Measurements from ENCODE around the gene SIPA1L3. TPM values are rescaled to one million over a fixed set of nuclear protein-coding genes. Genes with fewer than 3 reads are reported as not detected.
"Not testable (repeated sequence)": the region's sequence is repeated elsewhere in the genome, so short reads cannot be mapped to it uniquely, and the experiment has no call there.

Gene SIPA1L3
- total RNA-seq, 4 donors from 2014 or later, result 11.1 to 25.3 (median 14.5) TPM

DNA sequence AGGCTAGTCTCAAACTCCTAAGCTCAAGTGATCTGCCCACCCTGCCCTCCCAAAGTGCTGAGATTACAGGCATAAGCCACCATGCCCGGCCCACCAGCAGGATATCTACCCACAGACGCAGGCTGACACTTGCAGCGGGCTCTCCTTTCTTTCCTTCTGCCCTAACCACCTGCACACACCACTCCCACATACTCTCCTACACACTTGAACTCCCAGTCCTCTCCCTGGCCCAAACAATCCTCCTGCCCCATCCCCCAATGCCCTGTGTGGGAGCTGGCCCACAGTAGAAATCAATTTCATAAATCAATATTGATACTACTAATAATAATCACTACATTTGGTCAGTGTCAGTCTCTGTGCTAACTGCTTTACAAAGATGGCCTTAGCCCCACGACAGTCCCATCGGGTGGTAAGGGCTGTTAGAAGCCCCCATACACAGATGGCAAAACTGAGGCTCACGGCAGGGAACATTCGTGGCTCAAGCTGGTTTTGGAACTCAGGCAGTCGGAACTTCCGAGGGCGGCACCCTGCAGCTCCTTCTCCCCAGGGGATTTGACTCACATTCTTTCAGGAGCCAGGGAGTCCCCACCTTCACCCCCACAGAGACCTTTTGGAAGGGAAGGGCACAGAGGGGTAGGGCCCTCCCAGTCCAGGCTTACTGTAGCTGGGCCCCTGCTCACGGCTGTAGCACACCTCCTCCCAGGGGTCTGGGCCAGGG is 320.4 kb downstream of the SIPA1L3 start:
- no peak for TF ChIP-seq POLR2A (IDR thresholded peaks at IDR 0.05)
- TF ChIP-seq, protein P1, sequence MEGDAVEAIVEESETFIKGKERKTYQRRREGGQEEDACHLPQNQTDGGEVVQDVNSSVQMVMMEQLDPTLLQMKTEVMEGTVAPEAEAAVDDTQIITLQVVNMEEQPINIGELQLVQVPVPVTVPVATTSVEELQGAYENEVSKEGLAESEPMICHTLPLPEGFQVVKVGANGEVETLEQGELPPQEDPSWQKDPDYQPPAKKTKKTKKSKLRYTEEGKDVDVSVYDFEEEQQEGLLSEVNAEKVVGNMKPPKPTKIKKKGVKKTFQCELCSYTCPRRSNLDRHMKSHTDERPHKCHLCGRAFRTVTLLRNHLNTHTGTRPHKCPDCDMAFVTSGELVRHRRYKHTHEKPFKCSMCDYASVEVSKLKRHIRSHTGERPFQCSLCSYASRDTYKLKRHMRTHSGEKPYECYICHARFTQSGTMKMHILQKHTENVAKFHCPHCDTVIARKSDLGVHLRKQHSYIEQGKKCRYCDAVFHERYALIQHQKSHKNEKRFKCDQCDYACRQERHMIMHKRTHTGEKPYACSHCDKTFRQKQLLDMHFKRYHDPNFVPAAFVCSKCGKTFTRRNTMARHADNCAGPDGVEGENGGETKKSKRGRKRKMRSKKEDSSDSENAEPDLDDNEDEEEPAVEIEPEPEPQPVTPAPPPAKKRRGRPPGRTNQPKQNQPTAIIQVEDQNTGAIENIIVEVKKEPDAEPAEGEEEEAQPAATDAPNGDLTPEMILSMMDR (IDR thresholded peaks at IDR 0.05), result no peak
- 49 to 67% methylated on average over 5 to 7 of the region's 11 CpGs for WGBS, 2 donors
- Histone ChIP-seq H3K27me3 (peaks cover 15 to 100% (median 34%) of the 10 kb centered on the region in 4 donors), H3K36me3 (no peaks in the 10 kb centered on the region), H3K9me3 (no peaks in the 10 kb centered on the region), H3K4me3 (no peak overlapping the region), H3K27ac (no peak overlapping the region), H3K4me1 (peaks cover 22 to 41% (median 25%) of the 10 kb centered on the region in 3 donors)
- no peak for DNase-seq
- intact Hi-C loops (cut with DNase I), result loop anchor here (5.0 kb wide), 1 partner anchor 325 kb away; no protein-coding TSS in a partner anchor

DNA sequence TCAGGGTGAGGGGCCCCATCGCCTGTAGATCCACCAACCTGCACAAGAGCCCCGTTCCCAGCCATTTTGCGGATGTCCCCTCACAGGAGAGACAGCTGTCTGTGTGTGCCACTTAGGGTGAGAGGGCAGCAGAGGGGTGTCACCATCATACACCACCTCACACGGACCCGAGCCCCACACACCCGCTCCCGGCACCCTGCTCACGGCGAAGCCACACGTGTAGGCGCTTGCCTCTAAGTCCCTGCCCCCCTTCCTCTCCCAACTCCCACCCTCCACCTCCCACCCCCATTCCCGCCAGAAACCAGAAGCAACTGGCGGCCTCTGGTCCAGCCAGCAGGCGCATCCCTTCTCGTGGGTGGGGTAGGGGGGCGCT is 321.0 kb downstream of the SIPA1L3 start:
- WGBS, 2 donors, result no CpG with 5 or more reads among the region's 16 CpGs

GRCh38 chr19:38228491-38229439 is 321.8 kb downstream of the SIPA1L3 start:
- H3K9me3 ChIP-seq, result no peaks in the 10 kb centered on the region
- peaks cover 20 to 37% (median 23%) of the 10 kb centered on the region in 3 donors for H3K4me1 ChIP-seq
- WGBS, 2 donors, result 0 to 6% methylated on average over 15 to 43 of the region's 80 CpGs
- TF ChIP-seq POLR2A (IDR thresholded peaks at IDR 0.05), result no peak
- TF ChIP-seq, protein P1 (IDR thresholded peaks at IDR 0.05), result no peak
- DNase-seq, result no peak
- H3K27ac ChIP-seq, result no peak overlapping the region
- H3K27me3 ChIP-seq, result peaks cover 15 to 100% (median 27%) of the 10 kb centered on the region in 4 donors
- peak overlapping the region in 3 of 4 donors; percentile 15 to 47 (median 22) for H3K4me3 ChIP-seq
- intact Hi-C loops (cut with DNase I), result loop anchor here (5.0 kb wide), 1 partner anchor 326 kb away; no protein-coding TSS in a partner anchor
- H3K36me3 ChIP-seq, result no peaks in the 10 kb centered on the region

More for the DNA sequence above, 321.0 kb downstream of the SIPA1L3 start:
- DNase-seq, result no peak
- Histone ChIP-seq H3K27ac (no peak overlapping the region), H3K36me3 (no peaks in the 10 kb centered on the region), H3K4me3 (peak overlapping the region in 2 of 4 donors; percentile 9 to 47), H3K27me3 (peaks cover 15 to 100% (median 31%) of the 10 kb centered on the region in 4 donors), H3K4me1 (peaks cover 22 to 39% (median 25%) of the 10 kb centered on the region in 3 donors), H3K9me3 (no peaks in the 10 kb centered on the region)
- intact Hi-C loops (cut with DNase I), result loop anchor here (5.0 kb wide), 1 partner anchor 326 kb away; no protein-coding TSS in a partner anchor
- TF ChIP-seq, protein P1 (IDR thresholded peaks at IDR 0.05), result no peak
- TF ChIP-seq POLR2A (IDR thresholded peaks at IDR 0.05), result no peak

DNA sequence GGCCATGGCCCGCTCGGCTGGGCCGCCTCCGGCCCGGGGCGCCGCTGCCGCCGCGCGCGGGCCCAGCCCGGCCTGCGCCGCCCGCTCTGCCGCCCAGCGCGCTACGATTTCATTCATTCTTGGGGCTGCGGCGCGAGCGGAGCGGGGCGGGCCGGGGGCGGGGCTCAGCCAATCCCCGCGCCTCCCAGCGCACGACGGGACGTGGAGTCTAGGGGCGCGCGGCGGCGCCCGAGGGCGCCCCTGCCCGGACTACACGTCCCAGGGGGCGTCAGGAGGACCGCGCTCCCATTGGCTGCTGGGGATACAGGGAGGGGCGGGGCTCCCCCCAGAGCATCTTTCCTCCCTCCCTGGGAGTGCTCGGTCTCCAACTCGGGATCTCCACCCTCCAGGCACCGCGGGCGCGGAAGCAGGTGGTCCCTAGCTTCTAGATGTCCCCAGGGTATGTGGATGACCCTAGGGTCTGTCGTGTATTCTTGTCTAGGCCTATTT is 322.6 kb downstream of the SIPA1L3 start:
- TF ChIP-seq, protein P1 (IDR thresholded peaks at IDR 0.05), result no peak
- TF ChIP-seq POLR2A (IDR thresholded peaks at IDR 0.05), result no peak
- Histone ChIP-seq H3K27ac (no peak overlapping the region), H3K4me1 (peaks cover 15 to 32% (median 21%) of the 10 kb centered on the region in 3 donors), H3K9me3 (no peaks in the 10 kb centered on the region), H3K4me3 (peak overlapping the region in 3 of 4 donors; percentile 15 to 47 (median 22)), H3K27me3 (peaks cover 15 to 96% (median 25%) of the 10 kb centered on the region in 4 donors), H3K36me3 (no peaks in the 10 kb centered on the region)
- intact Hi-C loops (cut with DNase I), result loop anchor here (5.0 kb wide), 1 partner anchor 327 kb away; no protein-coding TSS in a partner anchor
- no CpG with 5 or more reads among the region's 54 CpGs for WGBS, 2 donors
- DNase-seq, result no peak

DNA sequence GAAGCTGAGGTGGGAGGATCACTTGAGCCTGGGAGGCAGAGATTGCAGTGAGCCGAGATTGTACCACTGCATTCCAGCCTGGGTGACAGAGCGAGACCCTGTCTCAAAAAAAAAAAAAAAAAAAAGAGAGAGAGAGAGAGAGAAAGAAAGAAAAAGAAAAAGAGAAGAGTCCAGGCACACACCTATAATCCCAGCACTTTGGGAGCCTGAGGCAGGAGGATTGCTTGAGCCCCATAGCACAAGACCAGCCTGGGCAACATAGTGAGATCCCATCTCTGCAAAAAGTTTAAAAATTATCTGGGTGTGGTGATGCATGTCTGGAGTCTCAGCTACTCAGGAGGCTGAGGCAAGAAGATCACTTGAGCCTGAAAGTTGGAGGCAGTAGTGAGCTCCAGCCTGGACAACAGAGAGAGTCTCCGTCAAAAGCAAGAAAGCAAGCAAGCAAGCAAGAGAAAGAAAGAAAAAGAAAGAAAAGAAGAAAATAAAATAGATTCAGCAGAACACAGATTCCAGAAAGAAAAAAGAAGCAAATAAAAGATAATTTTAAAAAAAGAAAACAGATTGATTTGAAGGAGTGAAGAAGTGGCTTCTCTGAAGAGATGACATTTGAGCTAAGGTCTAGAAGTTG is 323.6 kb downstream of the SIPA1L3 start:
- intact Hi-C loops (cut with DNase I); H3K4me3 ChIP-seq; DNase-seq; H3K9me3 ChIP-seq; H3K36me3 ChIP-seq; H3K27ac ChIP-seq: not testable (repeated sequence)
- H3K4me1 ChIP-seq, result peaks cover 15 to 32% (median 21%) of the 10 kb centered on the region in 3 donors
- peaks cover 15 to 86% (median 23%) of the 10 kb centered on the region in 4 donors for H3K27me3 ChIP-seq
- WGBS, 2 donors, result 55 to 77% methylated on average over 2 to 3 of the region's 3 CpGs
